Lower leg skin (tissue), 4 donors: Measurements from ENCODE around the gene NF1. TPM values are rescaled to one million over a fixed set of nuclear protein-coding genes. Genes with fewer than 3 reads are reported as not detected.

Experiments
- DNase-seq, 2 donors: peaks; one replicate each; pipeline ENCODE4 v3.0.0-alpha.2; 2019; ENCODE audit warnings: low spot score in 2 of 2
- H3K4me3 ChIP-seq: fragments of 200-600 bp; sonication (generic); 2 replicates; pipeline ENCODE4 v1.5.1; 2017; ENCODE audit warnings: mild to moderate bottlenecking, low read depth; ENCODE audit not compliant: poor library complexity, severe bottlenecking
- CTCF ChIP-seq, 3 donors: fragments of 450-650 bp; IDR thresholded peaks; one replicate each; pipeline ENCODE4 v1.5.1; 2016; ENCODE audit warnings: antibody characterized with exemption in 3 of 3, mild to moderate bottlenecking in 3 of 3, moderate library complexity in 2 of 3
- POLR2A ChIP-seq, 2 donors: fragments of 450-650 bp; IDR thresholded peaks; one replicate each; pipeline ENCODE4 v1.6.1; 2016 to 2017; ENCODE audit warnings: antibody characterized with exemption in 2 of 2, mild to moderate bottlenecking in 1 of 2, moderate library complexity in 1 of 2
- WGBS, 2 donors: methylation state at CpG; one replicate each; pipeline ENCODE4 v1.1.5; 2018; 5-methylcytosine and 5-hydroxymethylcytosine counted together
- intact Hi-C: fragments of 100-400 bp; cut with DNase I; formaldehyde crosslinking; loops from one replicate; pipeline ENCODE4 v1.15.0; 2023; ENCODE audit warnings: low total_unique reads
- total RNA-seq, 4 donors: library from RNA; depleted of rRNA; stranded (reverse); fragments of >200 nt; gene quantifications; one replicate each; pipeline ENCODE4 v1.1.0, GENCODE V29; 2016

Gene NF1
- total RNA-seq, 4 donors from 2014 or later = 27.5 to 48.6 (median 34.3) TPM

- peak in 1 of 2 donors; percentile 62 for DNase-seq
- no peak for TF ChIP-seq POLR2A (IDR thresholded peaks at IDR 0.05)
- TF ChIP-seq CTCF (IDR thresholded peaks at IDR 0.05) = no peak
- no peak overlapping the region for H3K4me3 ChIP-seq
- WGBS, 2 donors = 51 to 52% methylated on average over 8 of the region's 8 CpGs
- intact Hi-C loops = no loop called here
Observed at GRCh38 chr17:31318298-31318801, 223.6 kb downstream of the NF1 start.

GRCh38 chr17:31318851-31319661 lies 224.3 kb downstream of the NF1 start:
- H3K4me3 ChIP-seq = no peak overlapping the region

GRCh38 chr17:31320241-31320640 lies 225.5 kb downstream of the NF1 start:
- no peak for DNase-seq
- 80 to 91% methylated on average over 2 of the region's 2 CpGs for WGBS, 2 donors
- no peak for TF ChIP-seq POLR2A (IDR thresholded peaks at IDR 0.05)
- TF ChIP-seq CTCF (IDR thresholded peaks at IDR 0.05) = no peak
- intact Hi-C loops = no loop called here
- no peak overlapping the region for H3K4me3 ChIP-seq

More at GRCh38 chr17:31318851-31319661, 224.3 kb downstream of the NF1 start:
- WGBS, 2 donors = 71 to 75% methylated on average over 5 of the region's 5 CpGs
- TF ChIP-seq POLR2A (IDR thresholded peaks at IDR 0.05) = no peak
- no peak for TF ChIP-seq CTCF (IDR thresholded peaks at IDR 0.05)
- DNase-seq = no peak
- intact Hi-C loops = no loop called here

GRCh38 chr17:31320791-31321190 lies 226.0 kb downstream of the NF1 start:
- intact Hi-C loops = no loop called here
- no peak overlapping the region for H3K4me3 ChIP-seq
- 62 to 67% methylated on average over 1 of the region's 1 CpG for WGBS, 2 donors
- TF ChIP-seq POLR2A (IDR thresholded peaks at IDR 0.05) (no peak), CTCF (IDR thresholded peaks at IDR 0.05) (no peak)
- DNase-seq = no peak

GRCh38 chr17:31321481-31321880 lies 226.7 kb downstream of the NF1 start, which contains the start of gene EVI2A:
Gene EVI2A (minus strand): TSS chr17:31321622. CDS start chr17:31319013, 2,609 bp downstream.
- no peak for TF ChIP-seq POLR2A (IDR thresholded peaks at IDR 0.05)
- no peak for TF ChIP-seq CTCF (IDR thresholded peaks at IDR 0.05)
- no peak for DNase-seq
- 68% methylated on average over 3 of the region's 3 CpGs for WGBS, 2 donors
- intact Hi-C loops = no loop called here
- H3K4me3 ChIP-seq = no peak within 1 kb of the TSS
